Transverse colon (tissue), 4 donors: ENCODE results near the gene SLC39A6.
"Not testable (repeated sequence)": the region's sequence is repeated elsewhere in the genome, so short reads cannot be mapped to it uniquely, and the experiment has no call there.

Experiments used
- CTCF ChIP-seq, 5 experiments: fragments of 200-600 bp in 3 of 5; fragments of 450-650 bp in 2 of 5; sonication (generic) in 3 of 5; IDR thresholded peaks; 1 replicate in 2 of 5; 2 replicates in 3 of 5; pipeline ENCODE4 v1.5.1; 2016 to 2017; ENCODE audit warnings: antibody characterized with exemption in 5 of 5, inconsistent platforms in 3 of 5, mild to moderate bottlenecking in 2 of 5, moderate library complexity in 1 of 5
- POLR2A ChIP-seq: fragments of 450-650 bp; IDR thresholded peaks from one replicate; pipeline ENCODE4 v1.6.1; 2016; ENCODE audit warnings: antibody characterized with exemption, mild to moderate bottlenecking, moderate library complexity
- POLR2AphosphoS5 ChIP-seq, 3 donors: sonication (generic); formaldehyde crosslinking; IDR thresholded peaks; one replicate each; pipeline ENCODE4 v1.6.1; 2016; ENCODE audit warnings: antibody characterized with exemption in 3 of 3

- not testable (repeated sequence) for TF ChIP-seq CTCF (IDR thresholded peaks at IDR 0.05); POLR2AphosphoS5 (IDR thresholded peaks at IDR 0.05); POLR2A
Measured at GRCh38 chr18:36077764-36078163, 51.4 kb downstream of the SLC39A6 start.
